GM18499 (cell line): Measurements from ENCODE around the gene COMMD1.
A peak's percentile ranks its signal among the peaks of the same experiment; 100 is the strongest.
"Not testable (repeated sequence)": the region's sequence is repeated elsewhere in the genome, so short reads cannot be mapped to it uniquely, and the experiment has no call there.

ENCODE experiments used
- ATAC-seq: cut with Tn5 transposase; IDR thresholded peaks from one replicate; pipeline ENCODE4 v1.9.1; 2021; ENCODE audit warnings: moderate number of reproducible peaks; ENCODE audit not compliant: insufficient read depth, unreplicated experiment

The COMMD1 gene

GRCh38 chr2:62119311-62119974, 214.0 kb downstream of the COMMD1 start:
- no peak for ATAC-seq

- not testable (repeated sequence) for ATAC-seq
Observed at GRCh38 chr2:62126239-62126638, 220.8 kb downstream of the COMMD1 start.

DNA sequence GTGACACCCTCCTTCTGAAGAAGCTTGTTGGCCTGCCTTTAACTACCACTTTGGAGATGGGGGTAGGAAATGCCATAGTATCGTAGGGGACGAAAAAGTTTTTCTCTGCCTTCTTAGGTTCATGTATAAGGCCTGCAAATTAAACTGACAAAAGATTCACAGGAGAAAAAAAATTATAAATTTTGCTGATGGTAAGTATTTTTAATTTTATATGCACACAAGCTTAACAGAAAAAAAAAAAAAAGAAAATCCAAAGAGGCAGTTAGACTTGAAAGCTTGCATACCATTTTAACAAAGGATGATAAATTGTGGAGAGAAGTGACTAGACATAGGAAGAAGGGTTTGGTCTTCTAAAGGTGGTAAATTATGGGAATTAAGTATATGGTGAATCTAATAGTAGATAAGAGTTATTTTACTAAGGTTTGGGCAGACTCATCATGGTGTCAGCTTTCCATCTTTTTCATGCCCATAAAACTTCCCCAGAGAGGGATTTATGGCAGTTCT, 227.9 kb downstream of the COMMD1 start:
- no peak for ATAC-seq

DNA sequence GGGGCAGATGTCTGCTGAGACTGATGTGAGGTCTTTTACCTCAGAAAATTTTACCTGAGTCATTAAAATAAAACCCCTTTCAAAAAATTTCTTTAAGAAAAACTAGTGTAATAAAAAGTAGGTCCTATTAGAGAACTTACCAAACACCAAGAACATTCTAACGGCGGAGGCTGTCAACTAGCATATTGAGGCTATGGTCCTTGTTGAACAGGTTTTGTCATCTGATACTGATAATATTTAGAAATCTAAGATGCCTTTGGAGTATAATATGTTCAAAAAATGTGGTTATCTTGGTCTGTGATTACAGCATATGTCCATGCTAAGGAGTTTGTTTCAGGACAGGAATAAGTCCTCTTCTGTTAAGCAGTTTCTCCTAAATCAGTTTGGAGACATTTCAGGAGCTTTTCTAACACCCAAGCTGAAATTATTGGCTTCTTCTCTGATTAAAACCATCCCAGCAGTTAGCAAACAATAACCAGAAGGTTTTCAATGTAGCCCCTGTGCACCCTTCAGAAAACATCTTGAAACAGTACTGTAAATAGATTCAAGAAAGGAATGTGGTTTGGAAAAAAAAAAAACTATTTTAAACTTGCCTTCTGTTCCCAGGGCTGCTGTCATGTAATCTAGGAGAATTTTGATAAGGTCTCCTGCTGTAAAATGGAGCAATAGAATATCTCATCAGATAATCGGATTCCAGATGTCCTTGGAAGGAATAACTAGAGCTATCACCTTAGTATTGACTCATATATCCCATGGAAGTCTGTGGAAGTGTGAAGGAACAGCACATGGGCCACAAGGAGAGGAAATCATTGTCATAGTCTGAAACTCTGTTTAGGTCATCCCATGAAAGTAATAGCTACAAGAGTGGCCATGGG, 231.7 kb downstream of the COMMD1 start:
- no peak for ATAC-seq

DNA sequence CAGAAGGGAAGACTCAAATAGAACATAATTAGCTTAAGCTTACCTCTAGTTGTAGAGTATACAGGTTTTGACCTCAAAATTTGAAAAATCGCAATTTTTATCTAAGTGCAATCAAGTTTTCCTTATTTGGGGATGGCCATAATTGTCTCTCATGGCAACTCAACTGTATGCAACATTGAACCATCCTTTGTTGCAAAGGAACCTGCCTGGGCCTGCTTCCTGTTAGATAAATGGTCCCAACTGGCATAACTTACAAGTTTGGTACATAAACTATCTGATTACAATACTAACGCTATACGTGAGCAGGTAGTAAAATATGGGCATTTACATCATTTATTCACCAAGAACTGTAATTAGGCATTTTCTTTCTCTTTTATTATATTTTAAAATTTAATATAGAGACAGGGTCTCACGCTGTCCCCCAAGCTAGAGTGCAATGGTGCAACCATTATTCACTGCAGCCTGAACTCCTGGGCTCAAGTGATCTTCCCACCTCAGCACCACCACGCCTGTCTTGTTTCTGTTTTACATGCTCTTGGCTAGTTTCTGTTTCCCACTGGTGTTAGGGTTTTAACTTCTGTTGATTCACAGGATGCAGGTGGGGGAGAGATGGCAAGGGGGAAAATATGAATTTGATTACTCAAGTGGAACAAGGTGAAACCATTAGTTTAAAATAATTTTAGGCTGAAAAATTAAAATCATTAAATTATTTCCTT, 235.1 kb downstream of the COMMD1 start:
- peak; percentile 55 for ATAC-seq

- no peak for ATAC-seq
Observed at GRCh38 chr2:62141142-62141740, 235.8 kb downstream of the COMMD1 start.

GRCh38 chr2:62142054-62142453, 236.6 kb downstream of the COMMD1 start:
- ATAC-seq, result no peak

DNA sequence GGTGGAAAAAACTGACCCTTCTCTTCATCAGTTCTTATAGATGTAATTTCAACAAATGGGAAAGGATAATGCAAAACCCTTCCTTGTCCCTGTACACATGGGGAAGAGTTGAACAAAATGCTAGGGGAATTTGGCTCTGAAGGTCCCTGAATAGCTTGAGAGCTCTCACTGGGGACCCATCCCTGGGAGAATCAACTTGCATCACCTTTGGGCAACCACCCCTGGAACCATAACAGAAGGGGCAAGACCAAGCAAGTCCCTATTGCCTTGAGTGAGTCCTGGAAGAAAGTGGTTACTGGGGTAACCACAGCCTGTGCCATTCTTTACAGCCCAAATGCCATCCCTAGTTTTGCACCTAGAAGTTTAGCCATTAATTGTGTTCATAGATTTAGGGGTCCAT, 238.2 kb downstream of the COMMD1 start:
- ATAC-seq, result no peak

GRCh38 chr2:62144689-62145477, 239.4 kb downstream of the COMMD1 start:
- ATAC-seq, result no peak

- no peak for ATAC-seq
Observed at GRCh38 chr2:62145478-62146100, 240.1 kb downstream of the COMMD1 start.

DNA sequence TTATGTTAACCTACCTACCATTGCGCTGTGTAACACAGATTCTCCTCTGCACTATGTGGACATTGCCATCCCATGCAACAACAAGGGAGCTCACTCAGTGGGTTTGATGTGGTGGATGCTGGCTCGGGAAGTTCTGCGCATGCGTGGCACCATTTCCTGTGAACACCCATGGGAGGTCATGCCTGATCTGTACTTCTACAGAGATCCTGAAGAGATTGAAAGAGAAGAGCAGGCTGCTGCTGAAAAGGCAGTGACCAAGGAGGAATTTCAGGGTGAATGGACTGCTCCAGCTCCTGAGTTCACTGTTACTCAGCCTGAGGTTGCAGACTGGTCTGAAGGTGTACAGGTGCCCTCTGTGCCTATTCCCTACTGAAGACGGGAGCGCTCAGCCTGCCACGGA, 241.3 kb downstream of the COMMD1 start:
- ATAC-seq, result not testable (repeated sequence)

- ATAC-seq, result no peak
Observed at GRCh38 chr2:62147610-62148301, 242.3 kb downstream of the COMMD1 start.

DNA sequence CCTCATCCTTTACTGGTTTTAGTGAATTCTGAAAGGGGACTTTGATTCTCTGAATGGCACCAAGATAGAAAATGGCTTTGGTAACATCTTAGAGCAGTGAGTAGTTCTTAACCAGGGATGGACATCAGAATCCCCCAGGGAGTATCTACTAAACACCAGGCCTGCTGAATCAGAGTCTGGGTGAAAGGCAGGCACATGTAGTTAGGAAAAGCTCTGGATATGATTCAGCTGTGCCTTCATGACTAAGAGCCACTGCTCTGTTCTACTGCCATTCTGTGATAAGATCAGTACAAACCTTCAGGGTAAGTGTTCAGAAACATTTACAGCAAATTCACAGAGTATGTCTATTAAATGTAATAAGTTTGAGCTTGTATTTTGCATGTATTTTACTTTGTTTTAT, 244.2 kb downstream of the COMMD1 start:
- no peak for ATAC-seq

GRCh38 chr2:62150597-62151305, 245.3 kb downstream of the COMMD1 start:
- ATAC-seq, result no peak

- ATAC-seq, result no peak
Observed at GRCh38 chr2:62151306-62151638, 245.8 kb downstream of the COMMD1 start.

DNA sequence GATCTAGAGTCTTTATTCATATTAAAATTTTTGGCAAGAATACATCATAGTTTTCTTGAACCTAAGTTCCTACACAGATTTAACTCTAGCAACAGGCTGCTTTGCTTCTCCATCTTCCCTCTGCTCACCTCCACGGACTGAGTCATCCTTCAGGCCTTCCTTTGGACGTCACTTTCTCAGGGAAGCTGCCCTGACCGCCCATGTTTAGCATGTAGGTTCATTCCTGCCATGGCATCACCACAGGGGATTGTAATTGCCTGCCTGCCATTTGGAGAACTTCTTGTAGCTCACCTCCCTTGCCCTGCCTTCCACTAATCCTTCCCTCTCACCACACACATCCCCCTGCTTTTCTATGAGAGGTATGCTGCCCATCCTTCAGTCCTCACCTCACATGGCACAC, 246.5 kb downstream of the COMMD1 start:
- no peak for ATAC-seq

DNA sequence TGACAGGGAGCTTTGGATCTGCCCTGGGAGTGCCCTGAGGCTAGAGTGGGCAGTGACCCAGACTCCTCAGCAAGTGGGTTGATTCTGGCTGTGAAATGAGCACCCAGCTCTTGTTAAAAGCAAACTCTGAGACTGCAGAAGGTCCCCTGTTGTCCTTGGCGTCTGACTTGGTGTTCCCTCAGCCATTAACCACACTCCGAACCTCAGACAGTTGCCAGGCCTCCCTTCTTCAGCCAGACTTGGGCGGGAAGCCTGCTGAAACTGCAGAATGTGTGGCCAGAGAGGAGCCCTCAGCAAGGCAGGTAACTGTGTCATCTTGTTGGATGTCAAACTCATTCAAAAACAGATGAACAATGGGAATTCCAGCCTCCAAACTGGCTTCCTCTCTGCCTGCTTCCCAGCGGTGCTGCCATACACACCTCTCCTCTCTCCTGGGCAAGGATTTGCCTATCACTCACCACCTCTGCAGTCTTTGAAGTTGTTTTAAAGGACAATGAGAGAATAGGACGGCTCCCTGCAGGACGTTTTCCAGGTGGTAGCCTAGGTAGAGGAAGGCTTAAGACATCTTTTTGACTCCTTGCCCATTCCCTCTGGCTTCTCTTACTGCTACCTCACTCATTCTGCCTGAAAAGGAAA, 251.5 kb downstream of the COMMD1 start:
- no peak for ATAC-seq
